K562 (cell line): Measurements from ENCODE around the gene LMBR1. TPM values are rescaled to one million over a fixed set of nuclear protein-coding genes. Genes with fewer than 3 reads are reported as not detected.
A peak's percentile ranks its signal among the peaks of the same experiment; 100 is the strongest.

Experiments used
- E2F8 ChIP-seq: fragments of 450-650 bp; IDR thresholded peaks from 2 replicates; pipeline ENCODE4 v1.7.1; 2018; ENCODE audit warnings: mild to moderate bottlenecking, low read depth; ENCODE audit not compliant: partially characterized antibody
- FOXP1 ChIP-seq: sonication (generic); formaldehyde crosslinking; IDR thresholded peaks from 2 replicates; pipeline ENCODE4 v1.8.0; 2022; ENCODE audit warnings: mild to moderate bottlenecking, missing genetic modification reagents
- JUND ChIP-seq, 2 experiments: IDR thresholded peaks; 2 replicates in 1 of 2; 3 replicates in 1 of 2; pipeline ENCODE4 v1.6.1; 2011; ENCODE audit warnings: borderline replicate concordance in 2 of 2, low read depth in 2 of 2, low read length in 2 of 2, improper control_type of control experiment in 1 of 2, missing biosample characterization in 1 of 2, missing genetic modification characterization in 1 of 2, missing genetic modification reagents in 1 of 2
- MCM3 ChIP-seq: fragments of 450-650 bp; IDR thresholded peaks from 2 replicates; pipeline ENCODE4 v1.6.1; 2016
- SIRT6 ChIP-seq: IDR thresholded peaks from one replicate; pipeline ENCODE4 v1.6.1; 2012; ENCODE audit warnings: low read depth, mild to moderate bottlenecking, control low read depth, inconsistent platforms, low read length, moderate library complexity
- SOX6 ChIP-seq: fragments of 450-650 bp; IDR thresholded peaks from 2 replicates; pipeline ENCODE4 v1.6.1; 2014; ENCODE audit warnings: mild to moderate bottlenecking
- TAF1 ChIP-seq: IDR thresholded peaks from 2 replicates; pipeline ENCODE4 v1.6.1; 2011; ENCODE audit warnings: mild to moderate bottlenecking, low read length, moderate library complexity; ENCODE audit not compliant: insufficient read depth, control insufficient read depth, severe bottlenecking; ENCODE audit errors: extremely low read depth
- TAF15 ChIP-seq: fragments of 200-400 bp; formaldehyde crosslinking; IDR thresholded peaks from 2 replicates; pipeline ENCODE4 v1.6.1; 2017; ENCODE audit warnings: mild to moderate bottlenecking, low read depth, low read length, moderate library complexity
- TRIM24 ChIP-seq, 2 experiments: fragments of 450-650 bp; IDR thresholded peaks; 2 replicates each; pipeline ENCODE4 v1.6.1; 2016
- ZBTB33 ChIP-seq: sonication (generic); formaldehyde crosslinking; IDR thresholded peaks from 2 replicates; pipeline ENCODE4 v1.8.1; 2023; ENCODE audit warnings: mild to moderate bottlenecking, missing genetic modification reagents
- ZNF143 ChIP-seq: sonication (generic); formaldehyde crosslinking; IDR thresholded peaks from 2 replicates; pipeline ENCODE4 v1.9.0; 2022; ENCODE audit warnings: mild to moderate bottlenecking, missing genetic modification reagents
- ZNF277 ChIP-seq: fragments of 250-450 bp; sonication (Bioruptor Pico); IDR thresholded peaks from 2 replicates; pipeline ENCODE4 v1.8.0; 2022; ENCODE audit warnings: inconsistent platforms, mild to moderate bottlenecking, moderate library complexity, borderline replicate concordance
- ZNF316 ChIP-seq: fragments of 450-650 bp; IDR thresholded peaks from 2 replicates; pipeline ENCODE4 v1.6.1; 2016
- ZNF518B ChIP-seq: fragments of 250-450 bp; sonication (Bioruptor Pico); IDR thresholded peaks from 2 replicates; pipeline ENCODE4 v1.5.0; 2021; ENCODE audit warnings: mild to moderate bottlenecking, moderate library complexity
- polyA plus RNA-seq, 8 experiments: library from polyadenylated mRNA; depleted of rRNA in 4 of 8; stranded (reverse) in 5 of 8; unstranded in 3 of 8; fragments of >200 nt; fragmentation: Nextera tagmentation in 2 of 8; fragmentation: Illumina TruSeq in 1 of 8; extraction: Ambion mirVana in 2 of 8; extraction: Trizol in 1 of 8; gene quantifications; 2 replicates each; pipeline versions ENCODE4 v1.2.1 to v1.2.3, GENCODE V29; 2011 to 2014; ENCODE audit warnings: inconsistent platforms in 1 of 8, missing spikeins in 1 of 8
- total RNA-seq, 7 experiments: library from RNA; depleted of rRNA in 6 of 7; stranded (reverse); fragments of >200 nt in 6 of 7; fragmentation: Illumina TruSeq in 2 of 7; extraction: Trizol in 2 of 7; gene quantifications; 2 replicates each; pipeline versions ENCODE4 v1.2.1 to v1.2.3, GENCODE V29; 2011 to 2021; ENCODE audit warnings: low replicate concordance in 1 of 7

The LMBR1 gene
- total and polyA plus RNA-seq, 9 of the 15 experiments (the other 6 are each of a cell fraction or from before 2014, with no cell fraction given), result 7.7 to 90.0 (median 59.9) TPM

- TF ChIP-seq E2F8 (peak; percentile 57), SOX6 (peak; percentile 17; the same call in 1 of the 2 replicates), ZNF143 (CRISPR knock-in tag) (0 out of 2 replicates have a peak, but pooled peaks have one; percentile 47), ZBTB33 (CRISPR knock-in tag) (peak; percentile 98), JUND (IDR thresholded peaks at IDR 0.05; ENCODE audit: borderline replicate concordance, low read depth, low read length) (0 out of 2 replicates have a peak, but pooled peaks have one; percentile 3), JUND (tag; IDR thresholded peaks at IDR 0.05; ENCODE audit: borderline replicate concordance, low read depth, low read length) (no peak), FOXP1 (peak; percentile 72; the same call in 1 of the 2 replicates), TRIM24 (IDR thresholded peaks at IDR 0.05) (peak in 1 of 2 experiments; percentile 42; a peak in 2 of 4 replicates), SIRT6 (no peak), ZNF277 (CRISPR knock-in tag) (0 out of 2 replicates have a peak, but pooled peaks have one; percentile 8), ZNF518B (CRISPR knock-in tag) (no peak), MCM3 (no peak), TAF15 (no peak), TAF1 (peak; percentile 64), ZNF316 (no peak)
Observed at GRCh38 chr7:156639426-156640256, 253.3 kb downstream of the LMBR1 start (continued).
